Activated CD8-positive, alpha-beta memory T cell treated with anti-CD3 and anti-CD28 coated beads, Interleukin-2, amount 50 U/mL, for 24 hours (primary cell): ENCODE measurements around the gene CBLN3.

Experiments used
- DNase-seq: peaks from one replicate; pipeline ENCODE4 v3.0.0-alpha.2; 2020; ENCODE audit errors: extremely low read depth

The CBLN3 gene

GRCh38 chr14:24381363-24382063 lies 48.0 kb downstream of the CBLN3 start:
- DNase-seq = no peak

GRCh38 chr14:24379907-24380730 lies 49.3 kb downstream of the CBLN3 start:
- DNase-seq = no peak

GRCh38 chr14:24378981-24379906 lies 50.2 kb downstream of the CBLN3 start:
- no peak for DNase-seq

GRCh38 chr14:24378327-24378726 lies 51.1 kb downstream of the CBLN3 start:
- DNase-seq = no peak

GRCh38 chr14:24377657-24378056 lies 51.8 kb downstream of the CBLN3 start:
- no peak for DNase-seq

GRCh38 chr14:24377126-24377525 lies 52.3 kb downstream of the CBLN3 start:
- DNase-seq = no peak
